Breast epithelium (tissue), 3 donors: Measurements from ENCODE around the gene MDN1.

ENCODE experiments used
- POLR2A ChIP-seq: fragments of 450-650 bp; IDR thresholded peaks from one replicate; pipeline ENCODE4 v1.6.1; 2016; ENCODE audit warnings: antibody characterized with exemption, mild to moderate bottlenecking, moderate library complexity
- POLR2AphosphoS5 ChIP-seq, 3 donors: sonication (generic); formaldehyde crosslinking; IDR thresholded peaks; one replicate each; pipeline ENCODE4 v1.6.1; 2017; ENCODE audit warnings: antibody characterized with exemption in 3 of 3

DNA sequence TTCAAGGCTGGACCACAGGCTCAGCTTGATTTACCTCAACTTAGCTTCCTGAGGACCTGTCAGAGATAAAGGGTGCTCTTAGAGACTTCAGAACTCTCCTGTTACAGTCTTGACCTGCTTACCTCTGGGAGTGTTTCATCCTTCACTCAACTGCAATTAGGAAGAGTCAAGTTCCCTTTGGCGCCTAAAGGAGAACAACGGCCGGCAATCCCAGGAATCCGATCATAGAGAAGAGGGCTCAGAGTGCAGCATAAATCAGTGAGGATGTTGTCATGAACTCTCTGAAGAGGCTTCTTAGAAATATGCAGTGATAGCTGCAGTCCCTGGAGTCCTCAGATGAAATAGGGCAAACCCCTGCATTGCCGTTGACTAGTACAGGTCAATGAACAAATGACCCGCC lies 217.4 kb downstream of the MDN1 start:
- TF ChIP-seq POLR2AphosphoS5 (IDR thresholded peaks at IDR 0.05) (no peak), POLR2A (no peak)
